GM10248 (cell line): ENCODE data around the gene GTF3C4.

Experiments
- CTCF ChIA-PET: fragments of 300-600 bp; sonication (Branson Sonifier 250); formaldehyde crosslinking; extraction: SDS; loops from one replicate; lab custom pipeline; 2021; ENCODE audit warnings: antibody characterized with exemption; lab: Yijun Ruan, JAX
- POLR2A ChIA-PET: fragments of 350-650 bp; sonication (Branson Sonifier 250); formaldehyde crosslinking; extraction: SDS; loops from one replicate; lab custom pipeline; 2020; ENCODE audit warnings: antibody characterized with exemption; lab: Yijun Ruan, JAX
- DNase-seq: peaks from one replicate; pipeline ENCODE4 v3.0.0; 2012; ENCODE audit errors: extremely low spot score
- CTCF ChIP-seq: IDR thresholded peaks from 2 replicates; pipeline ENCODE4 v1.5.1; 2012; ENCODE audit warnings: mild to moderate bottlenecking, low read depth; ENCODE audit errors: extremely low read depth, missing control alignments, control extremely low read depth

Gene GTF3C4

GRCh38 chr9:132740526-132741309, 70.5 kb downstream of the GTF3C4 start:
- ChIA-PET CTCF (interaction anchor here (1.0 to 1.9 kb wide), 2 partner anchors 7 to 11 kb away, joined by 3 to 5 read pairs; no protein-coding TSS in a partner anchor), POLR2A (no interaction called here)
- no peak for TF ChIP-seq CTCF
- DNase-seq, result no peak

- DNase-seq, result no peak
- ChIA-PET CTCF (interaction anchor here (0.8 to 1.9 kb wide), 2 partner anchors 10 to 21 kb away, joined by 3 to 5 read pairs; no protein-coding TSS in a partner anchor), POLR2A (no interaction called here)
- no peak for TF ChIP-seq CTCF
These were observed 72.6 kb downstream of the GTF3C4 start for GRCh38 chr9:132742821-132743311.

GRCh38 chr9:132743931-132744479, 73.7 kb downstream of the GTF3C4 start:
- POLR2A ChIA-PET, result no interaction called here
- DNase-seq, result no peak
- CTCF ChIA-PET, result no interaction called here
- TF ChIP-seq CTCF, result no peak
